ENCODE data around the gene NDFIP2. TPM values are rescaled to one million over a fixed set of nuclear protein-coding genes. Genes with fewer than 3 reads are reported as not detected.

NDFIP2 gene
- total RNA-seq, 1 experiment from 2014 or later, result 81.6 TPM

DNA sequence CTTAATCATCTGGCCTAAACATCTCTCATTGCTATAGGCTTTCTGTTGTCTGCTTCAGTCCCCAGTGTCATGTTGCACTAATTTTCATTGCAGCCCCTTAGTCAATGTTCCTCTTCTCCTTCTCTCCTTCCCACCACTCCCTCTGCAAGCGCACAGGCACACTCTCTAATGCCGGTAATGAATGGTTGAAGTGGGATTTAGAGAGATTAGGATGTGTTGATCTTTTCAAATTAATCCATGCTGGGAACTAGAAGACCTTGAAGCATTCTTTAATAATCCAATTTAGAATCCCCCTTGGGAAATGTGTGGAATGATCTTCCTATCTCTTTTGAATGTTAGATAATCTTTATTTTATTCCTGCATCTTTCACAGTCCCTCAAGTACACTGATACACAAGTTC, 33.2 kb upstream of the NDFIP2 start:
- DNase-seq (ENCODE audit: unreplicated experiment), result no peak
- Mint-ChIP-seq H3K4me1 (ENCODE audit: insufficient read depth, unreplicated experiment) (peaks cover 9% of the 10 kb centered on the region), H3K4me3 (ENCODE audit: unreplicated experiment) (no peak overlapping the region), H3K27me3 (ENCODE audit: insufficient read depth, unreplicated experiment) (no peaks in the 10 kb centered on the region), H3K36me3 (ENCODE audit: insufficient read depth, unreplicated experiment) (no peaks in the 10 kb centered on the region), H3K27ac (ENCODE audit: low read depth, unreplicated experiment) (no peak overlapping the region), H3K9me3 (ENCODE audit: unreplicated experiment) (no peaks in the 10 kb centered on the region)
- intact Hi-C loops (cut with micrococcal nuclease), result no loop called here
- BruUV-seq (replicated peaks), result no TSS peak
- no peak for TF ChIP-seq CTCF (IDR thresholded peaks at IDR 0.05; ENCODE audit: unreplicated experiment)
- ChIA-PET POLR2A (no interaction called here), CTCF (no interaction called here)

- CTCF ChIA-PET, result no interaction called here
- Mint-ChIP-seq H3K4me1 (ENCODE audit: insufficient read depth, unreplicated experiment) (peaks cover 9% of the 10 kb centered on the region), H3K27ac (ENCODE audit: low read depth, unreplicated experiment) (no peak overlapping the region), H3K36me3 (ENCODE audit: insufficient read depth, unreplicated experiment) (no peaks in the 10 kb centered on the region), H3K27me3 (ENCODE audit: insufficient read depth, unreplicated experiment) (no peaks in the 10 kb centered on the region), H3K9me3 (ENCODE audit: unreplicated experiment) (no peaks in the 10 kb centered on the region), H3K4me3 (ENCODE audit: unreplicated experiment) (no peak overlapping the region)
- POLR2A ChIA-PET, result no interaction called here
- TF ChIP-seq CTCF (IDR thresholded peaks at IDR 0.05; ENCODE audit: unreplicated experiment), result no peak
- intact Hi-C loops (cut with micrococcal nuclease), result no loop called here
- no peak for DNase-seq (ENCODE audit: unreplicated experiment)
- no TSS peak for BruUV-seq (replicated peaks)
Measured at GRCh38 chr13:79448413-79448812, 32.5 kb upstream of the NDFIP2 start.

GRCh38 chr13:79450110-79450509, 30.8 kb upstream of the NDFIP2 start:
- no peak for TF ChIP-seq CTCF (IDR thresholded peaks at IDR 0.05; ENCODE audit: unreplicated experiment)
- intact Hi-C loops (cut with micrococcal nuclease), result no loop called here
- H3K27ac Mint-ChIP-seq (ENCODE audit: low read depth, unreplicated experiment), result no peak overlapping the region
- H3K27me3 Mint-ChIP-seq (ENCODE audit: insufficient read depth, unreplicated experiment), result no peaks in the 10 kb centered on the region
- BruUV-seq (replicated peaks), result no TSS peak
- no peak for DNase-seq (ENCODE audit: unreplicated experiment)
- CTCF ChIA-PET, result no interaction called here
- H3K4me1 Mint-ChIP-seq (ENCODE audit: insufficient read depth, unreplicated experiment), result peaks cover 9% of the 10 kb centered on the region
- no peaks in the 10 kb centered on the region for H3K9me3 Mint-ChIP-seq (ENCODE audit: unreplicated experiment)
- POLR2A ChIA-PET, result interaction anchor here (0.6 kb wide), 1 partner anchor 65 kb away, joined by 3 read pairs; no protein-coding TSS in a partner anchor
- no peak overlapping the region for H3K4me3 Mint-ChIP-seq (ENCODE audit: unreplicated experiment)
- H3K36me3 Mint-ChIP-seq (ENCODE audit: insufficient read depth, unreplicated experiment), result no peaks in the 10 kb centered on the region

DNA sequence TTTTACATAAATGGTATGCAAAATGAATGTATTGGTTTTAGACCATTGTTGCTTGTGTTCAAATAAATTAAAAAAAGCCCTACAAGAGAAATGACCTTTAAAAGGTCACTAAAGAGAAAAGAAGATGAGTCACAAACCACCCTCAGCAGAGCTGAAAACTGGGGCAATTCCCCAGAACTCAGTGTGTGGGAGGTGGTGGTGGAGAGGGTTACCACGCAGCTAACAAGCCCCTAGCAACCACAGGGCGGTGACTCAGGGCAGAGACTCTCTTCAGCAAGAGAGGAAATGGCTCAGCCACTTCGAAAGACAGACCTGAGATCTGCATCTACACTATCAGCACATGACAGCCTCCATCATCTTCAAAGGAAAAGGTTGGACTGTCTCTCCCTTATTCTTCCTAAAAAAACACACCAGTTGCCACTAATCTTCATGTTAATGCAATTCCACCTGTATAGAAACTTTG, 29.4 kb upstream of the NDFIP2 start:
- Mint-ChIP-seq H3K27ac (ENCODE audit: low read depth, unreplicated experiment) (no peak overlapping the region), H3K4me1 (ENCODE audit: insufficient read depth, unreplicated experiment) (peaks cover 9% of the 10 kb centered on the region), H3K27me3 (ENCODE audit: insufficient read depth, unreplicated experiment) (no peaks in the 10 kb centered on the region), H3K9me3 (ENCODE audit: unreplicated experiment) (no peaks in the 10 kb centered on the region), H3K4me3 (ENCODE audit: unreplicated experiment) (no peak overlapping the region), H3K36me3 (ENCODE audit: insufficient read depth, unreplicated experiment) (no peaks in the 10 kb centered on the region)
- DNase-seq (ENCODE audit: unreplicated experiment), result peak; percentile 79
- ChIA-PET POLR2A (interaction anchor here (0.7 kb wide), 1 partner anchor 103 kb away, joined by 3 read pairs; no protein-coding TSS in a partner anchor), CTCF (no interaction called here)
- intact Hi-C loops (cut with micrococcal nuclease), result no loop called here
- no TSS peak for BruUV-seq (replicated peaks)
- TF ChIP-seq CTCF (IDR thresholded peaks at IDR 0.05; ENCODE audit: unreplicated experiment), result no peak
